Suppressor macrophage treated with lipopolysaccharide for 4 hours (primary cell): ENCODE results near the gene ZNF350.
"Not testable (repeated sequence)": the region's sequence is repeated elsewhere in the genome, so short reads cannot be mapped to it uniquely, and the experiment has no call there.

ENCODE experiments used
- DNase-seq: peaks from one replicate; pipeline ENCODE4 v3.0.0-alpha.2; 2020

Gene ZNF350

DNA sequence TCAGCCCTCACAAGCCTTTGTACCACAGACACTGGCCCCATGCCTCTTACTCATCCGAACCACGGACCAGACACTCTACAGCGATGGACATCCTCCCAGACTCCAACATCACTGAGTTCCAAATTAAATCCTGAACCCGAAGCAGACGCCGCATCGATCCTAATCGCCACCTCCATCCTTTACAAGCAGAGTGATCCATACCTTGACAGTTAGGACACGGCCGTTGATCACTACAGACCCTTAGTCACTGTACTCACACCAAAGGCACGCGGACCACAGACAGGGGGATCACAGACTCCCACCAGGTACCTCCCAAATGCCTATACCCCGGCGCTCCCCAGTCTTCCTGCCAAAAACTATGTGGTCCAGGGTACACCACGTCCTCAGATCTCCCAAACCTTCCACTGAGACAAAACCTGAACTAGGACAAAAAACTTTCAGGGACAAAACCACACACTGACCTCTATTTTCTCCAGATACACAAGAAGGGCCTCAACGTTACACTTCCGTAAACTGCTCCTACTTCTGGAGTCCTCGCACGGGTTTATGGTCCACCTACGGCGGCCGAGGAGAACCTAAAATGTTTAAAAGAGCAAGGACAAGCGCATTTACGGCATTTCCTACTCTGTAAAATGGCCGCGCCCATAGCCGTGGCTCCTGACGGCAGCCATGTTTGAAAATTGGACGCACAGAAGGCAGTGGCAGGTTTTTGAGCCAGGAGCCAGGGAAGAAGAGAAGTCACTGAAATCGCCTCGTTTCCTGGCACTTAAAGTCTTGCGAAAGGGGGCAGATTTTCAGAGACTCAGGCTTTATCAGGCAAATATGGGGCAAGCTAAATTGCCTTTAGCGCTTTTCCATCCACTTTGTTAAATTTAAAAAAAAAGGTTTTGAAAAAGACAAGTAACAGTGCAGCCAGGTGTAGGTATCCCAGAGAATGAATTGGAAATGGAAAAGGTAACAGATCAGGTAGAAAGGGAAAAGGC, at the start of gene ZNF350:
Gene ZNF350, minus strand, starts transcription at position 532 of the 983 bp plus-strand sequence. CDS start 12,480 bp downstream, outside the sequence.
- DNase-seq, result peak; percentile 96

DNA sequence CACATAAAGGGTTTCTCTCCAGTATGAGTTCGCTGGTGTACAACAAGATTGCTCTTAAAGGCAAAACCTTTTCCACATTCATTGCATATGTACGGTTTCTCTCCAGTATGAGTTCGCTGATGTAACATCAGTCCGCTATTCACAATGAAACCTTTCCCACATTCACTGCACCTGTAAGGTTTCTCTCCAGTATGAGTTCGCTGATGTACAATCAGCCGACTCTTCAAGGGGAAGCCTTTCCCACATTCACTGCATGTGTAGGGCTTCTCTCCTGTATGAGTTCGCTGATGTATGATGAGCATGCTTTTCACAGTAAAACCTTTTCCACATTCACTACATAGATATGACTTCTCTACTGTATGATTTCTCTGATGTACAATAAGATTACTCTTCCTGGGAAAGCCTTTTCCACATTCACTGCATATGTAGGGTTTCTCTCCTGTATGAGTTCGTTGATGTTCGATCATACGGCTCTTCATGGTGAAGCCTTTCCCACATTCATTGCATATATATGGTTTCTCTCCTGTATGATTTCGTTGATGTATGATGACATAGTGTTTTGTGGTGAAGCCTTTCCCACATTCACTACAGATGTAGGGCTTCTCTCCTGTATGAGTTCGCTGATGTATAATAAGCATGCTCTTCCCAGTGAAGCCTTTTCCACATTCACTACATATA, 47.5 kb upstream of the ZNF350 start:
- no peak for DNase-seq

GRCh38 chr19:52028780-52029123, 42.1 kb upstream of the ZNF350 start:
- no peak for DNase-seq

DNA sequence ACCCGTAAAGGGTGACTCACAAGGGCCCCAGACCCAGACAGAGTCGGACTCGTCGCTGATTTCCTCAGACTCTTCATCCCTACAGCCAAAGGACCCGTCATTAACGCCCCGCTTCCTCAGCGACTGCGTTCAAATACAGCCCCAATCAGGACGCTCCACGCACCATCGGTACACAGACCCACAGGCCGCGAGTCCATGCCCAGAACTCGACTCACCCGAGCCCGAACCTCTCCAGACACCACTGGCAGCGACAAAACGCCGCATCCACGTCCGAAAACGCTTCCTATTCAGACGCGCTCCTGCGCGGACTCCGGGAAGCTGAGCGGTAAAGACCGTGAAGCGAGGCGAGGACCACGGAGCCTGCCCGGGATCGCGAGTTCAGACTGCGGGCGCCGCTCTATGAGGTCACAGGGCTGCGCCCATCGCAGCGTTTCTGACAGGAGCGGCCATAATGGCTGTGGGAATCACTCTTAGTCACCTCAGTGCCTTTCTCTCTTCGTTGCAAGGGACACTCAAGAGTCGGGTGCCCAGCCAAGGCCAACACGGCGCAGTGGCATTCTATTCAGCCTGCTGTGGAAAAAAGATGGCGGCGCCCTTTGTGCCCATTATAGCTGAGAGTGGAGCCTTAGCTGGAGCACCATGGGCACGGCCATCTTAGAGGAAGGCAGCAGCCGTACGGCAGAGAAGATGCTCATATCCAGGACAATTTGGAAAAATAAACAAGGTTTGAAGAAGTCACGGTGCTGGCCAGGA, 41.6 kb upstream of the ZNF350 start, which contains the start of gene ZNF614:
Gene ZNF614, minus strand, starts transcription at position 353 of the 753 bp plus-strand sequence. CDS start 2,634 bp downstream, outside the sequence.
- peak; percentile 89 for DNase-seq

DNA sequence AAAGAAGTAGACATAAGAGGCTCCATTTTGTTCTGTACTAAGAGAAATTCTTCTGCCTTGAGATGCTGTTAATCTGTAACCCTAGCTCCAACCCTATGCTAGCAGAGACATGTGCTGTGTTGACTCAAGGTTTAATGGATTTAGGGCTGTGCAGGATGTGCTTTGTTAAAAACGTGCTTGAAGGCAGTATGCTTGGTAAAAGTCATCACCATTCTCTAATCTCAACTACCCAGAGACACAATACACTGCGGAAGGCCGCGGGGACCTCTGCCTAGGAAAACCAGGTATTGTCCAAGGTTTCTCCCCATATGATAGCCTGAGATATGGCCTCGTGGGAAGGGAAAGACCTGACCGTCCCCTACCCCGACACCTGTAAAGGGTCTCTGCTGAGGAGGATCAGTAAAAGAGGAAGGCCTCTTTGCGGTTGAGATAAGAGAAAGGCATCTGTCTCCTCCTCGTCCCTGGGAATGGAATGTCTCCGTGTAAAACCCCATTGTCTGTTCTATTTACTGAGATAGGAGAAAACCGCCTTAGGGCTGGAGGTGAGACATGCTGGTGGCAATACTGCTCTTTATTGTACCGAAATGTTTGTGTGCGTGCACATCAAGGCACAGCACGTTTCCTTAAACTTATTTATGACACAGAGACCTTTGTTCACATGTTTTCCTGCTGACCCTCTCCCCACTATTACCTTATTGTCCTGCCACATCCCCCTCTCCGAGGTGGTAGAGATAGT, 39.8 kb upstream of the ZNF350 start:
- DNase-seq, result not testable (repeated sequence)

DNA sequence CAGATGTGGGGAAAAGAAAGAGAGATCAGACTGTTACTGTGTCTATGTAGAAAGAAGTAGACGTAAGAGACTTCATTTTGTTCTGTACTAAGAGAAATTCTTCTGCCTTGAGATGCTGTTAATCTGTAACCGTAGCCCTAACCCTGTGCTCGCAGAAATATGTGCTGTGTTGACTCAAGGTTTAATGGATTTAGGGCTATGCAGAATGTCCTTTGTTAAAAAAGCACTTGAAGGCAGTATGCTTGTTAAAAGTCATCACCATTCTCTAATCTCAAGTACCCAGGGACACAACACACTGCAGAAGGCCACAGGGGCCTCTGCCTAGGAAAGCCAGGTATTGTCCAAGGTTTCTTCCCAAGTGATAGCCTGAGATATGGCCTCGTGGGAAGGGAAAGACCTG, 37.8 kb upstream of the ZNF350 start:
- DNase-seq, result not testable (repeated sequence)

- no peak for DNase-seq
Measured at GRCh38 chr19:52022193-52022592, 35.6 kb upstream of the ZNF350 start.

DNA sequence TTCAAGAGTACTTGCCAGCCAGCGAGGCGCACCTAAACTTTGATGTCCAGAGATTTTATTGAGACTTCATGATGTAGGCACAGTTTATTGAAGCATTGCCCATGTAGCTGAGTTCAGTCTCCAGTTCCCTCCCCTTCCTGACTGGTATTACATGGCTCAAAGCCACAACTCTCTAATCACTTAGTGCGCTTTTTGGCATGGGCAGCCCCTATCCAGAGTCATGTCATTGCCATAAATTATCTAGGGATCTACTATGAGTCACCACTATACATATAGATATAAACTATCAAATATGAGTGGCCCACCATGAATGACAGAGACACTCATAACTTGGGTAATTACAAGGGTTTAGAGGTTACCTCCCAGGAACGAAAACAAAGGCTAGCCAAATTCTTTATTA, 33.9 kb upstream of the ZNF350 start:
- no peak for DNase-seq

DNA sequence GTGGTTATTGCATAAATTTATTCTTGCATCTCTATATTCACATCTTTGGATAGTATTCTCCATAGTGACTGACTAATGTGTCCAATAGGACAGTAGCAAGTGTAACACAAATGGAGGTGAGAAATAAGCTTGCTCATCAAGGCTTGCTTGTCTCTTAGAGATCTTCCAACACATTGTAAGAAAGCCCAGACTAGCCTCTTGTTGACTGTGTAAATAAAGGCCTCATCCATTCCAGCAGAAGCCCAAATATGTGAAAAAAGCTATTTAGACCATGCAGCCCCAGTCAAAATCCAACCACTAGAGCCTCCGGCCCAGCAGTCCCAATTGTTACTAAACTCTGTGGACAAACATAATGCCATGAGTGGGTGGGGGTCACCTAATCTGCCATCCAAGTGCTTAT, 24.0 kb upstream of the ZNF350 start:
- DNase-seq, result no peak

DNA sequence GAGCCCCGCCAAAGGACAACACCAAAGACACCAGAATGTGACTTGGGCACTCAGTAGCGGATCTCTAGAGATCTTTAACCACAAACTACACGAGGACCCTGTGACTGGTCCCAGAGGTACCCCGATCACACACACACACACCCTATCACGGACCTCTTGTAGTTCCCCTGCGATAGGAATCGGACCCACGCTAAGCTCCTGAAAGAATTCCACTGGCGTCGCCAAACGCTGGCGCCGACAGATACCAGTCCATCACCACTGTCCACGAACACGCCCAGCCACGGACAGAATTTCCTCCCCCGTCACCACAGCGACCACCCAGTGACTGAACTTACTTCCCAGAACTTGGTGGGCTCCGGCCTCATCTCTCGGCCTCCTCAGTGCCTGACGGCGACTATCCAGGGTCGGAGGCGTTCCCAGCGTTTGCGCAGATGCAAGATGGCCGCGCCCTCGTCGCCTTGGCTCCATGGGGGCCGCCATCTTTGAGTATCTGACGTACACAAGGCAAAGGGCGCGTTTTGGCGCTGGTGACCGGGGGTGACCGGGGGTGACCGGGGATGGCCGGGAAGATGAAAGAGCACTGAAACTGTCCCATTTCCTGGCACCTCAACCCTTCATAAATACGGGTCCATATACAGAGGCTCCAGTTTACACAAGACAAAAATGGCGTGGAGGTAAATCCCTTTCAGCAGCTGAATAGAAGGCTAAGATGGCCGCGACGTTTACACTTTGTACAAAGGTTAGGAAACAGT, 21.3 kb upstream of the ZNF350 start, which contains the start of gene ZNF615:
Gene ZNF615, minus strand, starts transcription at position 406 of the 752 bp plus-strand sequence. CDS start 4,500 bp downstream, outside the sequence.
- peak; percentile 93 for DNase-seq

DNA sequence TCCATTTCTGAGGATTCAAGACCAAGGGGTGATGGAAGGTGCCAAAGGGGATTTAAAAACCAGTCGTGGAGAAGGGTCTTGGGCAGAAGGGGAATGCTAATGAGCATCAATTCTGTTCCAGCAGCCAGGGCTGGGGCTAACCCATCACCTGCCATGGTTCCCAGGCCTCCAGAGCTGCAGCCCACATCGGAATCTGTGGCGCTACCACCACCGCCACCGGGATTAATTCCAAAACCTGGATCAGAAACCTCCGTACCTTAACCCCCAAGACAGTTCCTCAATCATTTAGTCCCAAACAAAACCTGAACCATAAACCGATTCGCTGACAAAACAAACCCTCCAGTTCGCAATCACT, 20.8 kb upstream of the ZNF350 start:
- DNase-seq, result no peak

DNA sequence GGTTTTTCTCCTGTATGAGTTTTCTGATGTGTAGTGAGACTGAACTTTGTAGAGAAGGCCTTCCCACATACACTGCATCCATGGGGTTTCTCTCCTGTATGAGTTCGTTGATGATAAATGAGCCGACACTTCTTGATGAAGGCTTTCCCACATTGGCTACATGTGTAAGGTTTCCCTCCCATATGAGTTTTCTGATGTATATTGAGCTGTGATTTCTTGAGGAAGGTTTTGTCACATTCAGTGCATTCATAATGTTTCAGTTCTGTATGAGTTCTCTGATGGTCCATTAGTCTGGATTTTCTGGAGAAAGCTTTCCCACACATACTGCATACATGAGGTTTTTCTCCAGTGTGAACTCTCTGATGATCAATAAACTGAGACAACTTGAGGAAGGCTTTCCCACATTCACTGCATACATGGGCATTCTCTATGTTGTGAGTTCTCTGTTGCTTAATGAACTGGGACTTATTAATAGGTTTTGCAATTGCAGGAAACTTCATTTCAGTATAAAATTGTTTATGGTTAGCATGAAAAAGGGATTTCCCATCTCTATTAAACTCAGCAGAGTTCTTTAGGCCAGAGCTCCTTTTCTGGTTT, 7.5 kb upstream of the ZNF350 start:
- DNase-seq, result no peak

GRCh38 chr19:51993422-51993821, 6.8 kb upstream of the ZNF350 start:
- DNase-seq, result no peak

- no peak for DNase-seq
Measured at GRCh38 chr19:51983361-51983760, 3.3 kb downstream of the ZNF350 start.

- DNase-seq, result not testable (repeated sequence)
Measured at GRCh38 chr19:51980926-51981325, 5.7 kb downstream of the ZNF350 start.

DNA sequence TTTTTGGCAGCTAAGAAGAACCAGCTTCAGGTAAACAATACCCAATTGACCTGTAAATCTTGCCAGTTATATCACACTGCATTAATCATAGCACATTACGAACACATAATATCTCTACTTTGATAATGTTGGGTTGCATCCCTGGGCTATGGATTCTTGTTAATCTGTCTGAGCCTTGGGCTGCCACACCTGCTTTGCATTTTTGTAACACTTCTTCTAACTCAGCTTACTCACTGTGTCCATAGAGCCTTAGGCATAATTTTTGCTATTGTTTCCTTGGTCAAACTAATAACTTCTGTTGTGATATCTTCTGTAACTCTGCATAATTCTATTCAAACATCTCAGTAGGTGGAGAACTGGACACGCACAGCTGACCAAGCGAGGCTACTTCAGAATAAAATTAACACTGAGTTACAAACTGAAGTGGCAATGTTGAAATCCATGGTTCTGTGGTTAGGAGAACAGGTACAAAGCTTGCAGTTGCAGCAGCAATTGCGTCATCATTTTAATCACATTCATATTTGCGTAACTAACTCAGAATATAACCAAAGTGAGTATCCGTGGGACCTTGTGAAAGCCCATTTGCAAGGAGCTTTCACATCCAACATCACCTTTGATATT, 6.4 kb downstream of the ZNF350 start:
- DNase-seq, result no peak

GRCh38 chr19:51978882-51979281, 7.8 kb downstream of the ZNF350 start:
- DNase-seq, result no peak

DNA sequence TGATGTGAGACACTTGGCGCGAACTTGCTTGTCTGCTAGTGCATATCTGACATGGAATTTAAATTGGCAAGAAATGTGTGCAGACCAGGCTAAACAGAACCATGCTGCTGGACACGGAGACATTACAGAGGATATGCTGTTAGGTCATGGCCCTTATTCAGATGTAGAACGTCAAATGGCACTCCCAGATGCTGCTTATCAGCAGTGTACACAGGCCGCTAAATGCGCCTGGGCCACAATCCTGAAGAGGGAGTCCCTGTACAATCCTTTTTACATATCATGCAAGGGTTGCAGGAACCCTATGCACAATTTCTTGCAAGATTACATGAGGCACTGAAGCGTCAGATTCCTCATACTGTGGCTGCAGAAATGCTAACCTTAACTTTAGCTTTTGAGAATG, 9.3 kb downstream of the ZNF350 start:
- DNase-seq, result no peak

DNA sequence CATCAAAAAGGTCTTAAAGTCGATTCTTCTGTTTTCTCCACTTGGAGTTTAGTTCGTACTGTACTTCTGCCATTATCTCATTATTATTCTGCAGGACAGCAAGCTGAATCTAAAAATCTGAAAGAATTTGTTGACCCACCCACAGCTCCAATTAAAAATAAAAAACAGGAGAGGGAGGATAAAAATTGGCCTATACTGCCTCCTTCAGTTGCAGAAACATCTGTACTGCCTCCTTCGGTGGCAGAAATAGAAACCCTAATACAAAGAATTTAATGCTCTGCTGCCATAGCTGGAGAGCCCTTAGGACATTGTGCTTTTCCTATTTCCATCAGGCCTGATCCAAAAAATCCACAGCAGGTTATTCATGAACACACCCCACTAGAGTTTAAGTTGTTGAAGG, 9.8 kb downstream of the ZNF350 start:
- no peak for DNase-seq

DNA sequence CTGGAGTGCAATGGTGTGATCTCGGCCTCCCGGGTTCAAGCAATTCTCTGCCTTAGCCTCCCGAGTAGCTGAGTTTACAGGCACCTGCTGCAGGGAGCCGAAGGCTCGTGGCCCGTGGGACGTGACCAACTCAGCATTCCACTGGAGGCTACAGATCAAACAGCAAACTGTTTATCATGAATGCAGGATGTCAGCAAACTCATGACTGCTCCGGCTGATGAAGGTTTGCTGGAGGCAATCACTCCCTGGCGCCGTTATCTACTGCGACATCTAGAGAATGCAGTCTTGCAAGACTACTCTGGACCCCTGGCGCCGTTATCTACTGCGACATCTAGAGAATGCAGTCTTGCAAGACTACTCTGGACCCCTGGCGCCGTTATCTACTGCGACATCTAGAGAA, 10.9 kb downstream of the ZNF350 start:
- not testable (repeated sequence) for DNase-seq

DNA sequence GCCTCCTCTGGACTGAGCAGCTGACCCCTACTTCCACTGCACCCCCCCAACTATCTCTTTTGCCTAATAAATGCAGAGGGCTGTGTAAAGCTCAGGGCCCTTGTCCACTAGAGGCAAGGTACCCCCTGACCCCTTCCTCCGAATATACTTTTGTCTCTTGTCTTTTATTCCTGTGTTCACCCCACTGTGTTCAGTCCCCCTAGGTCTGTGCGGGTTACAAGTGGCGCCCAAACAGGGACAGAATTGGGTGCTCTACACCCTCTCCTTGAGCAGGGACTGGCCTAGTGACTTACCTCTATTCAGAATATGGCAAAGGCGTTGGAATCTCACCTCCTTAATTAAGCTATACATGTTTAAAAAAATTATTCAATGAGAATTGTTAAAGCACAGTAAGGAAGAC, 15.0 kb downstream of the ZNF350 start:
- peak; percentile 7 for DNase-seq
